ENCODE results near the gene IL17RD.

Gene IL17RD

GRCh38 chr3:57053122-57053521, 112.0 kb downstream of the IL17RD start:
- Mint-ChIP-seq H3K4me3 (no peak overlapping the region), H3K27me3 (peaks cover 27 to 42% of the 10 kb centered on the region in 2 donors), H3K27ac (no peak overlapping the region), H3K4me1 (ENCODE audit: low read depth in 2 of 2) (no peaks in the 10 kb centered on the region), H3K9me3 (no peaks in the 10 kb centered on the region), H3K36me3 (ENCODE audit: insufficient read depth) (no peaks in the 10 kb centered on the region)
- DNase-seq = no peak
- ATAC-seq (replicated peaks) = no peak

GRCh38 chr3:57052662-57053061, 112.5 kb downstream of the IL17RD start:
- DNase-seq (no peak), ATAC-seq (replicated peaks) (no peak)

GRCh38 chr3:57048728-57049127, 116.4 kb downstream of the IL17RD start:
- Mint-ChIP-seq H3K27me3 (peaks cover 25 to 44% of the 10 kb centered on the region in 2 donors), H3K27ac (no peak overlapping the region)

More at GRCh38 chr3:57052662-57053061, 112.5 kb downstream of the IL17RD start:
- H3K27me3 Mint-ChIP-seq = peaks cover 32 to 46% of the 10 kb centered on the region in 2 donors
- H3K4me3 Mint-ChIP-seq = no peak overlapping the region
- H3K36me3 Mint-ChIP-seq (ENCODE audit: insufficient read depth) = no peaks in the 10 kb centered on the region
- H3K4me1 Mint-ChIP-seq (ENCODE audit: low read depth in 2 of 2) = no peaks in the 10 kb centered on the region
- H3K27ac Mint-ChIP-seq = no peak overlapping the region
- no peaks in the 10 kb centered on the region for H3K9me3 Mint-ChIP-seq

DNA sequence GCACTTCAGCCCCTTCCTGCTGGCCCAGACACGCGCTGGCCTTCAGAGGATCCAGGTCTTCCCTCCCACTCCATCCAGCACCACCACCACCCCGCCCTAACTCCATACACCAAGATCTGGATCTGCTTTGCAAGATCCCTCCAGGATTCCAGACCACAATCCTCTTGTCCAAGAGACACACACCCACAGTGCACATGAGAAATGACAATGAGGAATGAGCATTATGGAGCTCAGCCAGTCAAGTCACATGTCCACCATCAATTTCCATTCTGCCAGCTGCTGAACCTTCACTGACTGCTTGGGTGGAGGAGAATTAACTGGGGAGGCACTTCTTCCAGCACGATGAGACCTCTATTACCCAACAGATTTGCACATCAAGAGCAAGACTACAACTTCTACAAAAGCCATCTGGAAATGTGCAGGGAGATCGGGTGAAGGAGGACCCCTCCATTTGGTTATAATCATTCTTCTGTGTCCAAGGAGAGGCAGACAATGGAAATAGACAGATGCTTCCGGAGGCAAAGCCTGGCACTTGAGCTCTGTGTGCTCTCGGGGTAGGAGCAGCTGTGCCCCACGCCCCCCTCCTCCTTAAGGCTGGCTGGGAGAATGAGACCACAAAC, 117.0 kb downstream of the IL17RD start:
- no peaks in the 10 kb centered on the region for H3K4me1 Mint-ChIP-seq (ENCODE audit: low read depth in 2 of 2)

More at GRCh38 chr3:57048728-57049127, 116.4 kb downstream of the IL17RD start:
- H3K36me3 Mint-ChIP-seq (ENCODE audit: insufficient read depth) = no peaks in the 10 kb centered on the region
- H3K9me3 Mint-ChIP-seq = no peaks in the 10 kb centered on the region
- ATAC-seq (replicated peaks) = no peak
- H3K4me1 Mint-ChIP-seq (ENCODE audit: low read depth in 2 of 2) = no peaks in the 10 kb centered on the region
- no peak for DNase-seq
- no peak overlapping the region for H3K4me3 Mint-ChIP-seq

GRCh38 chr3:57046101-57046765, 118.9 kb downstream of the IL17RD start:
- no peaks in the 10 kb centered on the region for H3K9me3 Mint-ChIP-seq
- no peaks in the 10 kb centered on the region for H3K4me1 Mint-ChIP-seq (ENCODE audit: low read depth in 2 of 2)
- peaks cover 22 to 41% of the 10 kb centered on the region in 2 donors for H3K27me3 Mint-ChIP-seq
- ATAC-seq (replicated peaks) = no peak
- no peak overlapping the region for H3K27ac Mint-ChIP-seq
- no peaks in the 10 kb centered on the region for H3K36me3 Mint-ChIP-seq (ENCODE audit: insufficient read depth)
- no peak for DNase-seq
- no peak overlapping the region for H3K4me3 Mint-ChIP-seq

More for the DNA sequence above, 117.0 kb downstream of the IL17RD start:
- Mint-ChIP-seq H3K27me3 (peaks cover 19 to 42% of the 10 kb centered on the region in 2 donors), H3K9me3 (no peaks in the 10 kb centered on the region), H3K27ac (no peak overlapping the region), H3K36me3 (ENCODE audit: insufficient read depth) (no peaks in the 10 kb centered on the region), H3K4me3 (no peak overlapping the region)
- ATAC-seq (replicated peaks) (no peak), DNase-seq (no peak)

DNA sequence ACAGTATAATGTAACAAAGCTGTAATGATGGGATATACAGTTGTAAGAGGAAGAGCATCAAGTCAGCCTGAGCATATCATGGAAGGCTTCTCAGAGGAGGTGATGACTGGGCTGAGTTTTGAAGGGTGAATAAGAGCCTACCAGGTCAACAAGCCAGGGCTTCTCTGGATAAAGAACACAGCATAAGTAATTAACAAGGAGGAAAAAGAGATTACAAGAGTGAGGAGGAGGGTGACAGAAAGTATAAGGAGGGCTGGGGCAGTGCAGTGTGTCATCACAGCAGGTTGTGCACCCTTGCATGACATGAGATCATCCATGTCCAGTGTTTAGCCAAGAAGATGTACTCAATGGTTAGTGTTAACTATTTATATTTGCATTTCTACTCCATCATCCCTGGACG, 121.6 kb downstream of the IL17RD start:
- no peak for ATAC-seq (replicated peaks)
- Mint-ChIP-seq H3K4me3 (no peak overlapping the region), H3K27me3 (peaks cover 48 to 68% of the 10 kb centered on the region in 2 donors), H3K27ac (no peak overlapping the region), H3K36me3 (ENCODE audit: insufficient read depth) (no peaks in the 10 kb centered on the region), H3K9me3 (no peaks in the 10 kb centered on the region), H3K4me1 (ENCODE audit: low read depth in 2 of 2) (no peaks in the 10 kb centered on the region)
- no peak for DNase-seq

DNA sequence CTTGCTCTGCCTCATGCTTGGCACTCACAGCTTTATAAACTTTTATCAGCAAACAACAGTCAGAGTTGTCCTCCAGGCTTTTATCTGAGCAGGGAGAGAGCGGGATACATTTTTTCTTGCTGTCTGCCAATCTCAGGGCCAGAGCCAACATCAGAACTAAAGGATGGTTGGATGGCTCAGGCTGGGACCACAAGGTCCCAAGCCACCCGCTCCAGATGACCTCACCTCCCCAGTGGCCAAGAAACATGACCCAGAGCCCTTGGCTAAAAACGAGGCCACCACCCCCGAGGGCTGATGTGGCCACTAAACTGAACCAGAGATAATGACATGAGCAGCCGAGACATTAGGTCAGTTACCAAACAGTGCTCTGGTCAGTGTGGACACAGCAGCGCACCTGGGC, 123.5 kb downstream of the IL17RD start:
- Mint-ChIP-seq H3K27me3 (peaks cover 35 to 69% of the 10 kb centered on the region in 2 donors), H3K4me3 (no peak overlapping the region)

More for the DNA sequence above, 123.5 kb downstream of the IL17RD start:
- Mint-ChIP-seq H3K27ac (no peak overlapping the region), H3K9me3 (no peaks in the 10 kb centered on the region), H3K4me1 (ENCODE audit: low read depth in 2 of 2) (no peaks in the 10 kb centered on the region), H3K36me3 (ENCODE audit: insufficient read depth) (no peaks in the 10 kb centered on the region)
- ATAC-seq (replicated peaks) (no peak), DNase-seq (no peak)

All from effector memory CD8-positive, alpha-beta T cell (primary cell).